Neuron (in vitro differentiated cells): ENCODE data around the gene TMEM132A.

ENCODE experiments used
- H2AFZ ChIP-seq: one replicate; pipeline ENCODE4 v1.6.1; 2013; ENCODE audit warnings: low read depth, mild to moderate bottlenecking, inconsistent platforms, low read length, moderate library complexity
- H3K27me3 ChIP-seq: one replicate; pipeline ENCODE4 v1.6.1; 2013; ENCODE audit warnings: low read length; ENCODE audit not compliant: insufficient read depth
- H3K36me3 ChIP-seq: one replicate; pipeline ENCODE4 v1.6.1; 2013; ENCODE audit warnings: low read length; ENCODE audit not compliant: insufficient read depth
- H3K4me1 ChIP-seq: one replicate; pipeline ENCODE4 v1.6.1; 2013; ENCODE audit warnings: low read length; ENCODE audit not compliant: insufficient read depth
- H3K4me3 ChIP-seq: 2 replicates; pipeline ENCODE4 v1.5.1; 2013; ENCODE audit warnings: mild to moderate bottlenecking, low read length, moderate library complexity
- H3K9me3 ChIP-seq: one replicate; pipeline ENCODE4 v1.6.1; 2013; ENCODE audit warnings: low read length

The TMEM132A gene

GRCh38 chr11:60952742-60953170 is 28.5 kb downstream of the TMEM132A start:
- Histone ChIP-seq H2AFZ (peak overlapping the region; percentile 68), H3K4me1 (peaks cover 22% of the 10 kb centered on the region), H3K9me3 (no peaks in the 10 kb centered on the region), H3K36me3 (no peaks in the 10 kb centered on the region), H3K27me3 (no peaks in the 10 kb centered on the region), H3K4me3 (peak overlapping the region; percentile 26)

DNA sequence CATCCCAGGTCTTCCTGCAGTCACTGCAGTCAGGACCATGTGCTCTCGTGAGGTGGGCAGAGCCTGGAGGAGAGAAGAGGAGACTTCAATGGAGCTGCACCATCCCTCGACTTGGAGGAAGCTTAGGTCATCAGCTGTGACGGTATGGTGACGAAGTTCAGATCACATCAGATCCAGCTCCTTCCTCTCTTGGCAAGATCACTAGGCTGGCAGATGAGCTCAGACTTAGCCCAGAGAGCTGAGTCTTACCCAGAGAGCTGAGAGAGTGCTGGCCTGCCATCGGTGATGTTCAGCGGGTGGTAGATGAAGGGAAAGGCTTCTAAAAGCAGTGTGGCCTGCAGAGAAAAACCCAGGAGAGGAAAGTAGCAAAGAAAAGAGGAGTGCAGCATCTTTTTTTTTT is 29.5 kb downstream of the TMEM132A start:
- H2AFZ ChIP-seq = no peak overlapping the region
- H3K27me3 ChIP-seq = no peaks in the 10 kb centered on the region
- H3K36me3 ChIP-seq = no peaks in the 10 kb centered on the region
- no peaks in the 10 kb centered on the region for H3K9me3 ChIP-seq
- no peak overlapping the region for H3K4me3 ChIP-seq
- peaks cover 13% of the 10 kb centered on the region for H3K4me1 ChIP-seq

DNA sequence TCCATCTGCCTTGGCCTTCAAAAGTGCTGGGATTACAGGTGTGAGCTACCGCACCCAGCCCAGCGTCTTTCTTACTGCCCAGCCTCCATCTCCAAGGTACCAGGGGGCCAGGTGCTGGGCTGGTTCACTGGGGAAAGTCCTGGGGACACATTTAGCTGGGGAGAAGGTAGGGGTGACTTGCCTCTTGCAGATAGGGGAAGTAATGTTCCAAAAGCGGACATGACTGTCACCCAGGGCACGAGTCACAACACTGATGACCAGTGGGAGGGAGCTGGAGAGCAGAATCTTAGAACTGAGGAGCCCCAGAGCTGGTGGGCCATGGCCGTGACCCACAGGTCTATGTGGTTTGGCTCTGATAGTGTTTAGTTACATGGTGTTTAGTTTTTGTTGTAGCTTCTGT is 30.2 kb downstream of the TMEM132A start:
- H3K4me3 ChIP-seq = no peak overlapping the region

GRCh38 chr11:60955571-60955970 is 31.3 kb downstream of the TMEM132A start:
- Histone ChIP-seq H3K4me3 (no peak overlapping the region), H3K9me3 (no peaks in the 10 kb centered on the region), H3K36me3 (no peaks in the 10 kb centered on the region), H2AFZ (no peak overlapping the region), H3K4me1 (peaks cover 13% of the 10 kb centered on the region), H3K27me3 (peaks cover 4% of the 10 kb centered on the region)

More for the DNA sequence above, 30.2 kb downstream of the TMEM132A start:
- H3K9me3 ChIP-seq = no peaks in the 10 kb centered on the region
- H3K36me3 ChIP-seq = no peaks in the 10 kb centered on the region
- no peak overlapping the region for H2AFZ ChIP-seq
- no peaks in the 10 kb centered on the region for H3K27me3 ChIP-seq
- H3K4me1 ChIP-seq = peaks cover 13% of the 10 kb centered on the region

- no peaks in the 10 kb centered on the region for H3K9me3 ChIP-seq
- no peak overlapping the region for H2AFZ ChIP-seq
- H3K36me3 ChIP-seq = no peaks in the 10 kb centered on the region
- no peak overlapping the region for H3K4me3 ChIP-seq
- H3K4me1 ChIP-seq = peaks cover 5% of the 10 kb centered on the region
- peaks cover 4% of the 10 kb centered on the region for H3K27me3 ChIP-seq
Observed at GRCh38 chr11:60957188-60957587, 32.9 kb downstream of the TMEM132A start.

- Histone ChIP-seq H3K4me3 (no peak overlapping the region), H3K36me3 (no peaks in the 10 kb centered on the region), H3K4me1 (no peaks in the 10 kb centered on the region), H2AFZ (no peak overlapping the region), H3K27me3 (peaks cover 4% of the 10 kb centered on the region), H3K9me3 (no peaks in the 10 kb centered on the region)
Observed at GRCh38 chr11:60959431-60959830, 35.2 kb downstream of the TMEM132A start.

DNA sequence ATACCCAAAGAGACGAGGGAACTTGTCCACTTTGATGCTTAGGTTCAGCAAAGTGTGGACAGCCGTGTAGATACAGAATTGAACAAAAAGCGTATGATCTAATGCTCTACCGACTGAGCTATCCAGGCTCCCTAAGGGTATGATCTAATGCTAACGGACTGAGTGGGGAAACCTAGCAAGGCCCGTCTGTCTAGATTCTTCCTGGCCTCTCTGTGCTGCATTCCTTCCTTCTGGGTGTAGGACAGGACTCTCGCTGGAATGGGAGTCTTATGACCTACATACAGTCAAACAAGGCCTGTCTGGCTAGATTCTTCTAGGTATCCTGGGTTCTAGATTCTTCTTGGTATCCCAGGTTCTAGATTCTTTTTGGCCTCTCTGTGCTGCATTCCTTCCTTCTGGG is 36.1 kb downstream of the TMEM132A start:
- Histone ChIP-seq H3K27me3 (peaks cover 4% of the 10 kb centered on the region), H3K4me1 (no peaks in the 10 kb centered on the region), H3K36me3 (no peaks in the 10 kb centered on the region), H3K4me3 (no peak overlapping the region), H3K9me3 (no peaks in the 10 kb centered on the region), H2AFZ (no peak overlapping the region)

- Histone ChIP-seq H3K4me3 (no peak overlapping the region), H3K27me3 (peaks cover 14% of the 10 kb centered on the region), H3K36me3 (no peaks in the 10 kb centered on the region), H2AFZ (no peak overlapping the region), H3K4me1 (no peaks in the 10 kb centered on the region), H3K9me3 (no peaks in the 10 kb centered on the region)
Observed at GRCh38 chr11:60964801-60965200, 40.5 kb downstream of the TMEM132A start.

DNA sequence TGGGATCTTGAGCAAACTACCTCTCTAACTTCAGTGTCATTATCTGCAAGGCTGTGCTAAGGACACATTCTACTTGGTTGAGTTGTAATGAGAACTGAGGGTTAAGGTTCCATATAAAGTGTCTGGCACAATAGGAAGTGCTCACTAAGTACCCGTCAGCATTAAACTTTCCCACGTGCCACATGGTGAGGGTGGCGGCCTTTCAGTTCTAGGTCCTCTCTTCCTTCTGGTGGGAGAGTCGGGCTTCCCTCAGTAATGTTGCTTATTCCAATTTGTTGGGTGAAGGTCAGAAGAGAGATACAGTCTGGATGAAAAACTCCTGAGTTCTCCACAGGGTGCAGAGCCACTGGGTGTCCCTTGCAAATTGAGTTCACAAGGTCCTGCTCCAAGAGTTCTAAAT is 42.6 kb downstream of the TMEM132A start:
- no peaks in the 10 kb centered on the region for H3K36me3 ChIP-seq
- no peaks in the 10 kb centered on the region for H3K4me1 ChIP-seq
- H3K9me3 ChIP-seq = no peaks in the 10 kb centered on the region
- no peak overlapping the region for H2AFZ ChIP-seq
- H3K4me3 ChIP-seq = no peak overlapping the region
- H3K27me3 ChIP-seq = peaks cover 10% of the 10 kb centered on the region

DNA sequence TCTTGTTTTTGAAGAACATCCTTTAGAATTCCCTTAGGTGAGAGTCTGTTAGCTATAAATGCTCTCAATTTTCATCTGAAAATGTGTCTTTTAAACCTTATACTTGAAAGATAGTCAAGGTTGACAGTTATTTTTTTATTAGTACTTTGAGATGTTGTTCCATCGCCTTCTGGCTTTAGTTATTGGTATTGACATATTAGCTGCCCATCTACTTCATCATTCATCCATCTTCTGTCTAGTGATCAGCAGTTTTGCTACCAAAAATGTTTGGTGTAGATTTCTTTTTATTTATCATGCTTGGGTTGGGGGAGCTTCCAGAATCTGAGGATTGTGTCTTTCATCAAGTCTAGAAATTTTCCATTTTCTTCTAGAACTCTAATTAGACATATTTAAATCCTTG is 44.0 kb downstream of the TMEM132A start:
- Histone ChIP-seq H3K4me1 (no peaks in the 10 kb centered on the region), H2AFZ (no peak overlapping the region), H3K27me3 (peaks cover 17% of the 10 kb centered on the region), H3K9me3 (no peaks in the 10 kb centered on the region), H3K4me3 (no peak overlapping the region), H3K36me3 (no peaks in the 10 kb centered on the region)

GRCh38 chr11:60970369-60970774 is 46.1 kb downstream of the TMEM132A start:
- H3K27me3 ChIP-seq = peaks cover 23% of the 10 kb centered on the region
- H3K4me3 ChIP-seq = no peak overlapping the region
- no peaks in the 10 kb centered on the region for H3K9me3 ChIP-seq
- no peaks in the 10 kb centered on the region for H3K36me3 ChIP-seq
- peaks cover 5% of the 10 kb centered on the region for H3K4me1 ChIP-seq
- no peak overlapping the region for H2AFZ ChIP-seq

GRCh38 chr11:60970890-60971289 is 46.6 kb downstream of the TMEM132A start:
- peaks cover 5% of the 10 kb centered on the region for H3K4me1 ChIP-seq
- H2AFZ ChIP-seq = no peak overlapping the region
- H3K27me3 ChIP-seq = peaks cover 20% of the 10 kb centered on the region
- no peaks in the 10 kb centered on the region for H3K36me3 ChIP-seq
- H3K4me3 ChIP-seq = no peak overlapping the region
- no peaks in the 10 kb centered on the region for H3K9me3 ChIP-seq

DNA sequence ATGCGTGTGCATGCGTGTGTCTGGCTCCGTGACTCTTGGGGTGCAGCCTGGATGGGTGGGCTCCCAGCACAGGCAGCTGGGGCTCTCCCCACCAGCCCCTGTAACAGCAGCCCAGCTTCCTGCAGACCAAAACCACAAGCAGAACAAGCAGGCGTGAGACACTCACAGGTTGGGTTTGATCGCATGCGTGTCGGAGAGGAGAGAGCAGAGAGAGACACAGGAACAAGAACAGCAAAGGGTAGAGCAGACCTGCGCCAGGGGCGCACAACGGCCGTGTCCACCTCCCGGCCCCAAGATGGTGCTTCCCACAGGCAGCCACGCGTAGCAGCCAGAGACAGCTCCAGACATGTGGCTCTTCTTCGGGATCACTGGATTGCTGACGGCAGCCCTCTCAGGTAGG is 47.3 kb downstream of the TMEM132A start, which contains the start of gene CD6:
Gene CD6 (plus strand): TSS at position 161 of the 400 bp plus-strand sequence. CDS start 186 bp downstream, at position 347.
- Histone ChIP-seq H3K36me3 (no peaks in the 10 kb centered on the region), H3K27me3 (peaks cover 16% of the 10 kb centered on the region), H3K4me3 (no peak within 1 kb of the TSS), H3K9me3 (no peaks in the 10 kb centered on the region), H3K4me1 (peaks cover 5% of the 10 kb centered on the region), H2AFZ (no peak within 1 kb of the TSS)
